Measurements from ENCODE around the gene C10orf71.

Gene C10orf71

GRCh38 chr10:49265885-49266284 is 33.1 kb upstream of the C10orf71 start:
- TF ChIP-seq POLR2A (IDR thresholded peaks at IDR 0.05; ENCODE audit: low read length): no peak
- TF ChIP-seq GATA1 (IDR thresholded peaks at IDR 0.05; ENCODE audit: low read depth, low read length): no peak
- no peak for DNase-seq

DNA sequence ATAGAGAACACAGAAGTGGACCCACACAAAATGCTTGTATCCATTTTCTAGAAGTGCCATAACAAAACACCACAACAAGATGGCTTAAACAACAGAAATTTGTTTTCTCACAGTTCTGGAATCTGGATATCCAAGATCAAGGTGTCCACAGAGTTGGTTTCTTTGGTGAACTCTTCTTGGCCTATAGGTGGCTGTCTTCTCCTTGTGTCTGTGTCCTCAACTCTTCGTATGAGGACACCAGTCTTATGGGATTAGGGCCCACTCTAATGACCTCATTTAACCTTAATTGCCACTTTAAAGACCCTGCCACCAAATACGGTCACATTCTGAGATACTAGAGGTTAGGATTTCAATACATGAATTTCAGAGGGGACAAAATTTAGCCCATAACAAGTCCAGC is 30.8 kb upstream of the C10orf71 start:
- no peak for TF ChIP-seq POLR2A (IDR thresholded peaks at IDR 0.05; ENCODE audit: low read length)
- TF ChIP-seq GATA1 (IDR thresholded peaks at IDR 0.05; ENCODE audit: low read depth, low read length): no peak
- DNase-seq: no peak

DNA sequence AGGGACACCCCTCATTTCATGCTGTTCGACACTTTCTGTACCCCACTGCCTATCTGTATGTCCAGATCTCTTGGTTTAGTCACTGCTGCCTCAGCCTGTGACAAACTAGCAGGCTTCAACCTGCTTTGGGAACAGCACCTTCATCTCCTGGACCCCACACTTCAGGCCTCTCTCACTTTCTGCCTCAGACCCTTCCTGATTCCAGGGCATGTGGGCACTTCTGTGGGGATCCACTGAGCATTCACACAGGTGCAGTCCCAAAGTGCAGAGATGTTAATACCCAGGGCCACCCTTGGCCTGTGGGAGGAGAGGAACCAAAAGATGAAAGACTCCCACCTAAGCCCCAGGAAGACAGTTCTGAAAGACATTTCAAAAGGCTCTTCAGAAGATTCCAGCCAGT is 29.4 kb upstream of the C10orf71 start:
- no peak for DNase-seq
- TF ChIP-seq POLR2A (IDR thresholded peaks at IDR 0.05; ENCODE audit: low read length) (no peak), GATA1 (IDR thresholded peaks at IDR 0.05; ENCODE audit: low read depth, low read length) (no peak)

DNA sequence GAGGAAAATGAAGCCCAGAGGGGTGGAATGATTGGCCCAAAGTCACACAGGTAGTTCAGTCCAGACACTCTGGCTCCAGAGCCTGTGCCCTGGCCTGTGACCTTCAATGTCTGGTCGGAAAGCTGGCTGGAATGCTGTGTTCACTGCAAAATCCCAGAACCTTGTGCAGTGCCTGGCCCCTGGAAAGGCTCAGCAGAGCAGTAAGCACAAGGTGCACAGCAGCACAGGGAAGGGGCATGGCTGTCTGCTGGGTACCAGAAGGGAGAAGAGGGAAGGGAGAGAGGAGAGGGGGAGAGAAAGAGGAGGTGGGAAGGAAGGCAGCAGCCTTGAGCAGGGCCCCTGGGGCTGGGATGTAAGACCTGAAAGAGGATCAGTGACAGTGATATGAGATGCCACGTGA is 28.4 kb upstream of the C10orf71 start:
- no peak for DNase-seq
- TF ChIP-seq GATA1 (IDR thresholded peaks at IDR 0.05; ENCODE audit: low read depth, low read length): no peak
- TF ChIP-seq POLR2A (IDR thresholded peaks at IDR 0.05; ENCODE audit: low read length): no peak

DNA sequence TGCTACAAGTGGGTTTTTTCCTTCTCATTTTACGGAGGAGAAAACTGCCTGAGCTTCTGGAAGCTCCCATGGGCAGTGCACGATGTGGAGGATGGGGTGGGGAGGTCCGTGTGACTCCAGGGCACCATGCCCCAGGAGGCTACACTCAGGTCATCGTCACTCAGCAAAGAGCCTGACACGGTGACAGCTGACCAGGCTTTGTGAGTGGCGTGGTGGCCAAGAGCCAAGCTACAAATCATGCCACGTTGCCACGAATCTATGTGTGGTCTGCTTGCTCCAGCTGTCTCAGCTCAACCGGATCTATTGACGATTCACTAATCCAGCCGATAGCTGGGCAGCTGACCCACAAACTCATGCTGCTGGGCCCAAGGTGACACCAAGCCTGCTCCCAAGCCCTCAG is 27.6 kb upstream of the C10orf71 start:
- TF ChIP-seq POLR2A (IDR thresholded peaks at IDR 0.05; ENCODE audit: low read length) (no peak), GATA1 (IDR thresholded peaks at IDR 0.05; ENCODE audit: low read depth, low read length) (no peak)
- DNase-seq: no peak

DNA sequence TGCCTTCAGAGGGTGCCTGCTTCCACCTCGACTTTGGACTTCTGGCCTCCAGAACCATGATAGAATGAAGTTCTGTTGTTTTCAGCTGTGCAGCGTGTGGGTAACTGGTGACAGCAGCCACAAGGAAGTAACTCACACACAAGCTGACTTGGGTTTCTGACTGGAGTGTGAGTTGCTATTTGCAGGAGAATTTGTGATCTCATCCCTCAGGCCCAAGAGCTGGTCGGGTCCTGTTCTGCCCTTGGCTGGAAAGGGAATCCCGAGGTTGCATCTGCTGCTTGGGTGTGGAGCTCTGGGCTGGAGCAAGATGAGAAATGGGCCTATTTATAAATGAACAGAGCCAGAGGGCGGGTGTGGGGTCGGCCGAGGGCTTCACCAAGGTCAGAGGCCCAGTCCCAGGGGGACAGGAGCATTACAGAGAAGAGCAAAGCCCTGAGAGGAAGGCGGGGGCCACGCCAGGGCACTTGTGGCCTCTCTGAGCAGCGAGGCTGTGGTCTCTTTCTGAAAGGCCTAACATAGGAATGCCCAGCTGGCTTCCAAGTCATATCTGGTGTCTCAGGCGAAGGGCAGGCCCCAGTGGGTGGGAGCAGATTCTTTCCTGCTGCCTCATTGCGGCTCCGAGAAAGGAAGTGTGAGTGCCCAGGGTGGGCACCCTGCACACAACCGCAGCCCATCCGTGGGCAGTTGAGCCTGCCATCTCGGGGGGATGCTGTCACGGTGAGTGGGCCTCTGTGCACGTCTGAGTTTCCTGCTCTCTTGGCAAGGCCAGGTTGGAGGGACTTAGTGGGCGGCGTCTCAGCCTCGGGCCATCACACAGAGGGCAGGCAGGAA is 26.5 kb upstream of the C10orf71 start:
- TF ChIP-seq POLR2A (IDR thresholded peaks at IDR 0.05; ENCODE audit: low read length) (no peak), GATA1 (IDR thresholded peaks at IDR 0.05; ENCODE audit: low read depth, low read length) (no peak)
- DNase-seq: no peak

DNA sequence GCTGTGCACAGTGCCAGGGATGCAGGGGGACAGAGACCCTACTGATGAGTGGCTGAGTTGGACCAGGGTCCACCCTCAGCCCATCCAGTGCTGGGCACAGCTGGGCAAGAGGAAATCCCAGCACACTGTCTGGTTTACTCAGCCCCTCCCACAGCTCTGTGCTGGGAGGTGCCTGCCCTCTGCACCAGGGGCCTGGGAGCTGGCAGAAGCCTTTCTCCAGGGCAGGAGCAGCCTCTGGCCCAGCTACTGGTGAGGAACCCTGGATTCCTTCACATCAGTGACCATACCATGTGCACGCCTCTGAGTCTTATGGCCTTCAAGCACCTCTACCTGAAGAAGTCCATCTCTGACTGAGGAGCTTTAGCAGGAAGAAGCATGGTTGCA is 25.9 kb upstream of the C10orf71 start:
- no peak for DNase-seq
- TF ChIP-seq GATA1 (IDR thresholded peaks at IDR 0.05; ENCODE audit: low read depth, low read length) (no peak), POLR2A (IDR thresholded peaks at IDR 0.05; ENCODE audit: low read length) (no peak)

- no peak for DNase-seq
These were observed 25.3 kb upstream of the C10orf71 start for GRCh38 chr10:49273626-49274025.

GRCh38 chr10:49274886-49275285 is 24.1 kb upstream of the C10orf71 start:
- no peak for DNase-seq
- no peak for TF ChIP-seq GATA1 (IDR thresholded peaks at IDR 0.05; ENCODE audit: low read depth, low read length)

More at GRCh38 chr10:49273626-49274025, 25.3 kb upstream of the C10orf71 start:
- no peak for TF ChIP-seq POLR2A (IDR thresholded peaks at IDR 0.05; ENCODE audit: low read length)
- no peak for TF ChIP-seq GATA1 (IDR thresholded peaks at IDR 0.05; ENCODE audit: low read depth, low read length)

GRCh38 chr10:49275896-49276295 is 23.1 kb upstream of the C10orf71 start:
- DNase-seq: no peak
- TF ChIP-seq POLR2A (IDR thresholded peaks at IDR 0.05; ENCODE audit: low read length): no peak
- TF ChIP-seq GATA1 (IDR thresholded peaks at IDR 0.05; ENCODE audit: low read depth, low read length): no peak

- no peak for DNase-seq
- TF ChIP-seq POLR2A (IDR thresholded peaks at IDR 0.05; ENCODE audit: low read length) (no peak), GATA1 (IDR thresholded peaks at IDR 0.05; ENCODE audit: low read depth, low read length) (no peak)
These were observed 22.4 kb upstream of the C10orf71 start for GRCh38 chr10:49276596-49276995.

GRCh38 chr10:49277973-49278372 is 21.0 kb upstream of the C10orf71 start:
- no peak for DNase-seq

DNA sequence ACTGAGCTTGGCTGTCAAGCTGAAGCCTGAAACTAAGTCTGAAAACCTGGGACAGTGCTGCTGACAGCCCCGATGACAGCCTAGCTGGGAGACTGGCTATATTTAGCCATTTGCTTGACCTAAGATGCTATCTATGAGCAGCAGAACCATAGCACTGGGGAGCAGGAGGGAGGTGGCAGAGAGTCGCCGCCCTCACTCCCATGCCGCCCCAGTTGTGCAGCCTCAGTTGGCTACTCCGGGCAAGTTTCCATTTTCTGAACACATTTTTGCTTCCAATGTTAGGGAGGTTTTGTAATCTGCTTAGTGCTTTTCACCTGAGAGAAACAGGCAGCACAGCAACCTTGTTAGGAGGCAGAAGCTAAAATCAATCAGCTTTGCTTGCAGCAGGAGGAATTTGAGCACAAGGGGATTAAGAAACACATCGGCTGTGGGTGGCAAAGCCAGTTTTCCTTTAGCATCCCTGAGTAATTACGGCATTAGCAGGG is 20.4 kb upstream of the C10orf71 start:
- DNase-seq: no peak
- TF ChIP-seq POLR2A (IDR thresholded peaks at IDR 0.05; ENCODE audit: low read length) (no peak), GATA1 (IDR thresholded peaks at IDR 0.05; ENCODE audit: low read depth, low read length) (no peak)

More at GRCh38 chr10:49277973-49278372, 21.0 kb upstream of the C10orf71 start:
- TF ChIP-seq POLR2A (IDR thresholded peaks at IDR 0.05; ENCODE audit: low read length) (no peak), GATA1 (IDR thresholded peaks at IDR 0.05; ENCODE audit: low read depth, low read length) (no peak)

DNA sequence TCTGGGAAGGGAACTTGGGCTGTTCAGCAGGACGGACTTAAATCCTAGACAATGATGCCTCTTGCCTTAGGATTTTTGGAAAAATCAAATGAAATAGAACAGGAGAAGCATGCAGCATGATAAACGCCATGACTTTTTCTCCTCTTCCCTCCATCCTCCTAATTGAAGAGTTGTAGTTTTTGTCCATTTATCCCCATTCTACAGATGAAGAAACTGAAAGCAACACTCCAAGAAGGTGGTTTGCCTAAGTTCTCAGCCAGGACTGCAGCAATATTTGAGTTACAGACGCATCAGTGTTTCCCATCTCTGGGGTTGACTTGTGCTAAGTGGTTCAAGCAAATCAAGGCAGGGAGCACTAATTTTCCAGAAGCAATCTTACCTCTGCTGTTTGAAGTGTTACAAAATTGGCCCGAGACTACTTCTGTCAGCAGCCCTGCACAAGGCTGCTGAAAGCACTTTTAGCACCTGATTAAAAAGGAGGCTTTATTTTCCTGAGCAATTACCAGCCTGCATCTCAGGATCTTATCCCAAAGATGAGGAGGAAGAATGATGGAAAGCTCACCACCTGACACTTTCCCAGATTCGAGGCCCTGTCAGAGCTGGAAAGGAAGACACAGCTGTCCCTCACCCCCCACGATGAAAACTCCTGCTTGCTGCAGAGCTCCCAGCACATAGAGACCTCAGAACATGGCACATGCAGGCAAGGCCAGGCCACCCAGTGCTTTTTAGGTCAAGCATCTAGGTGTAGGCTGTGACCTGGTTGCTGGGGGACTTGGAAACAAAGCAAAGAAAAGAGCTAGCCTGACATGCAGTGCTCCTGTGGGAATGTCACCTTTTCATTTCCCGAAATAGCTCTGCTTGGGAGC is 19.7 kb upstream of the C10orf71 start:
- TF ChIP-seq GATA1 (IDR thresholded peaks at IDR 0.05; ENCODE audit: low read depth, low read length) (no peak), POLR2A (IDR thresholded peaks at IDR 0.05; ENCODE audit: low read length) (no peak)
- no peak for DNase-seq

All from erythroblast (primary cell).